ENCODE results near the gene KIAA1614. TPM values are rescaled to one million over a fixed set of nuclear protein-coding genes. Genes with fewer than 3 reads are reported as not detected.

The KIAA1614 gene
- total and polyA plus RNA-seq, 10 of the 15 experiments (the other 5 are each of a cell fraction or from before 2014, with no cell fraction given), result 0.03 to 1.0 (median 0.26) TPM; not detected in 1

DNA sequence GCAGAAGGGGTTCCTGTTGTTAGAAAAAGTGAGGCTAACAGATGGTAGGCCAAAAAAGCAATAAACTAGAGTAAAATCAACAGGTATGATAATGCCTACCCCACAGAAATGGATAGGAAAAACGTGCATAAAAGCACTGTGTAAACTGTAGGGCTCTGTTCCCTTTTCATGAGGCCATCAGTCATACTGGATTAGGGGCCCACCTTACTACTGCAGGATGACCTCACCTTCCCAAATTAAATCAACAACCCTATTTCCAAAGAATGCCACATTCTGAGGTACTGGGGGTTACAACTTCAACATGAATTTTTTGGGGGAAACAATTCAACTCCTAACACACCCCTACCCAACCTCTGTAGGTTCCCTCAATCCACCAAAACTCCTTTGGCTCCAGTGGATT, 54.9 kb downstream of the KIAA1614 start:
- intact Hi-C loops (cut with micrococcal nuclease; ENCODE audit: unreplicated experiment) (no loop called here), in situ Hi-C loops (cut with MboI) (no loop called here)
- ChIA-PET RAD21 (ENCODE audit: unreplicated experiment) (no interaction called here), CTCF (interaction anchor here (1.0 to 1.8 kb wide), 5 partner anchors 8 to 86 kb away, joined by 3 to 6 read pairs (median 5); no protein-coding TSS in a partner anchor), SMC1A (ENCODE audit: uncharacterized antibody, unreplicated experiment) (interaction anchor here (1.4 to 2.1 kb wide), 2 partner anchors 8 to 174 kb away, joined by 5 to 14 read pairs; no protein-coding TSS in a partner anchor), POLR2A (interaction anchor here (1.5 kb wide), 1 partner anchor 175 kb away, joined by 4 read pairs; no protein-coding TSS in a partner anchor)
- Histone ChIP-seq H3K27me3 (replicated peaks in 1 of 2; ENCODE audit: control insufficient read depth in 2 of 2, insufficient read depth in 2 of 2, low read length in 1 of 2) (no peaks in the 10 kb centered on the region), H3K4me1 (ENCODE audit: control insufficient read depth, insufficient read depth, low read length) (no peaks in the 10 kb centered on the region), H3K36me3 (ENCODE audit: control insufficient read depth in 2 of 2, insufficient read depth in 2 of 2, low read length in 1 of 2) (peaks cover 7 to 9% of the 10 kb centered on the region in 2 experiments; a peak in 3 of 4 replicates), H3K27ac (ENCODE audit: control insufficient read depth, insufficient read depth) (no peak overlapping the region), H3K4me3 (no peak overlapping the region), H3K79me2 (ENCODE audit: control insufficient read depth, insufficient read depth, low read length) (no peaks in the 10 kb centered on the region), H2AFZ (ENCODE audit: control insufficient read depth, low read depth, low read length) (no peak overlapping the region), H3K9ac (ENCODE audit: control insufficient read depth, insufficient read depth, low read length) (no peak overlapping the region), H3K9me3 (replicated peaks; ENCODE audit: control insufficient read depth, insufficient read depth, low read length) (no peaks in the 10 kb centered on the region), H3K4me2 (ENCODE audit: control insufficient read depth, insufficient read depth) (no peak overlapping the region), H4K20me1 (ENCODE audit: control insufficient read depth, insufficient read depth) (no peaks in the 10 kb centered on the region)
- WGBS (ENCODE audit: insufficient coverage, insufficient replicate concordance, low lambda C conversion rate, missing lambda C conversion rate), result 36% methylated on average over 1 of the region's 1 CpG
- no peak for DNase-seq (ENCODE audit: low read depth, low spot score)
- no TSS peak for BruUV-seq (replicated peaks)
- ATAC-seq, result no peak
- FAIRE-seq, result no peak
- TF ChIP-seq SIN3A (IDR thresholded peaks at IDR 0.05; ENCODE audit: low read depth, low read length) (no peak), YY1 (IDR thresholded peaks at IDR 0.05; ENCODE audit: low read depth, low read length) (no peak), EP300 (IDR thresholded peaks at IDR 0.05; ENCODE audit: borderline replicate concordance in 1 of 2, control insufficient read depth in 1 of 2, low read depth in 2 of 2, low read length in 2 of 2) (no peak), MEF2B (IDR thresholded peaks at IDR 0.05; ENCODE audit: partially characterized antibody, poor library complexity, severe bottlenecking) (no peak), IRF4 (IDR thresholded peaks at IDR 0.05; ENCODE audit: low read depth, low read length) (no peak), LARP7 (IDR thresholded peaks at IDR 0.05) (no peak), ZSCAN29 (IDR thresholded peaks at IDR 0.05) (no peak), TCF3 (IDR thresholded peaks at IDR 0.05; ENCODE audit: borderline replicate concordance, insufficient read depth, low read depth, low read length) (no peak), HDAC2 (IDR thresholded peaks at IDR 0.05) (no peak), TAF1 (IDR thresholded peaks at IDR 0.05; ENCODE audit: borderline replicate concordance, low read depth, low read length) (no peak), MTA2 (IDR thresholded peaks at IDR 0.05; ENCODE audit: low read depth) (no peak), CHD2 (IDR thresholded peaks at IDR 0.05; ENCODE audit: borderline replicate concordance, low read depth, low read length) (no peak), POLR2AphosphoS2 (IDR thresholded peaks at IDR 0.05; ENCODE audit: low read depth, low read length) (no peak), PML (IDR thresholded peaks at IDR 0.05; ENCODE audit: low read length) (no peak)
- TF ChIP-seq, protein P1, sequence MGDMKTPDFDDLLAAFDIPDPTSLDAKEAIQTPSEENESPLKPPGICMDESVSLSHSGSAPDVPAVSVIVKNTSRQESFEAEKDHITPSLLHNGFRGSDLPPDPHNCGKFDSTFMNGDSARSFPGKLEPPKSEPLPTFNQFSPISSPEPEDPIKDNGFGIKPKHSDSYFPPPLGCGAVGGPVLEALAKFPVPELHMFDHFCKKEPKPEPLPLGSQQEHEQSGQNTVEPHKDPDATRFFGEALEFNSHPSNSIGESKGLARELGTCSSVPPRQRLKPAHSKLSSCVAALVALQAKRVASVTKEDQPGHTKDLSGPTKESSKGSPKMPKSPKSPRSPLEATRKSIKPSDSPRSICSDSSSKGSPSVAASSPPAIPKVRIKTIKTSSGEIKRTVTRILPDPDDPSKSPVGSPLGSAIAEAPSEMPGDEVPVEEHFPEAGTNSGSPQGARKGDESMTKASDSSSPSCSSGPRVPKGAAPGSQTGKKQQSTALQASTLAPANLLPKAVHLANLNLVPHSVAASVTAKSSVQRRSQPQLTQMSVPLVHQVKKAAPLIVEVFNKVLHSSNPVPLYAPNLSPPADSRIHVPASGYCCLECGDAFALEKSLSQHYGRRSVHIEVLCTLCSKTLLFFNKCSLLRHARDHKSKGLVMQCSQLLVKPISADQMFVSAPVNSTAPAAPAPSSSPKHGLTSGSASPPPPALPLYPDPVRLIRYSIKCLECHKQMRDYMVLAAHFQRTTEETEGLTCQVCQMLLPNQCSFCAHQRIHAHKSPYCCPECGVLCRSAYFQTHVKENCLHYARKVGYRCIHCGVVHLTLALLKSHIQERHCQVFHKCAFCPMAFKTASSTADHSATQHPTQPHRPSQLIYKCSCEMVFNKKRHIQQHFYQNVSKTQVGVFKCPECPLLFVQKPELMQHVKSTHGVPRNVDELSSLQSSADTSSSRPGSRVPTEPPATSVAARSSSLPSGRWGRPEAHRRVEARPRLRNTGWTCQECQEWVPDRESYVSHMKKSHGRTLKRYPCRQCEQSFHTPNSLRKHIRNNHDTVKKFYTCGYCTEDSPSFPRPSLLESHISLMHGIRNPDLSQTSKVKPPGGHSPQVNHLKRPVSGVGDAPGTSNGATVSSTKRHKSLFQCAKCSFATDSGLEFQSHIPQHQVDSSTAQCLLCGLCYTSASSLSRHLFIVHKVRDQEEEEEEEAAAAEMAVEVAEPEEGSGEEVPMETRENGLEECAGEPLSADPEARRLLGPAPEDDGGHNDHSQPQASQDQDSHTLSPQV (IDR thresholded peaks at IDR 0.05), result no peak
- TF ChIP-seq, protein P2, sequence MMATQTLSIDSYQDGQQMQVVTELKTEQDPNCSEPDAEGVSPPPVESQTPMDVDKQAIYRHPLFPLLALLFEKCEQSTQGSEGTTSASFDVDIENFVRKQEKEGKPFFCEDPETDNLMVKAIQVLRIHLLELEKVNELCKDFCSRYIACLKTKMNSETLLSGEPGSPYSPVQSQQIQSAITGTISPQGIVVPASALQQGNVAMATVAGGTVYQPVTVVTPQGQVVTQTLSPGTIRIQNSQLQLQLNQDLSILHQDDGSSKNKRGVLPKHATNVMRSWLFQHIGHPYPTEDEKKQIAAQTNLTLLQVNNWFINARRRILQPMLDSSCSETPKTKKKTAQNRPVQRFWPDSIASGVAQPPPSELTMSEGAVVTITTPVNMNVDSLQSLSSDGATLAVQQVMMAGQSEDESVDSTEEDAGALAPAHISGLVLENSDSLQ (IDR thresholded peaks at IDR 0.05), result no peak
- TF ChIP-seq, protein P3, sequence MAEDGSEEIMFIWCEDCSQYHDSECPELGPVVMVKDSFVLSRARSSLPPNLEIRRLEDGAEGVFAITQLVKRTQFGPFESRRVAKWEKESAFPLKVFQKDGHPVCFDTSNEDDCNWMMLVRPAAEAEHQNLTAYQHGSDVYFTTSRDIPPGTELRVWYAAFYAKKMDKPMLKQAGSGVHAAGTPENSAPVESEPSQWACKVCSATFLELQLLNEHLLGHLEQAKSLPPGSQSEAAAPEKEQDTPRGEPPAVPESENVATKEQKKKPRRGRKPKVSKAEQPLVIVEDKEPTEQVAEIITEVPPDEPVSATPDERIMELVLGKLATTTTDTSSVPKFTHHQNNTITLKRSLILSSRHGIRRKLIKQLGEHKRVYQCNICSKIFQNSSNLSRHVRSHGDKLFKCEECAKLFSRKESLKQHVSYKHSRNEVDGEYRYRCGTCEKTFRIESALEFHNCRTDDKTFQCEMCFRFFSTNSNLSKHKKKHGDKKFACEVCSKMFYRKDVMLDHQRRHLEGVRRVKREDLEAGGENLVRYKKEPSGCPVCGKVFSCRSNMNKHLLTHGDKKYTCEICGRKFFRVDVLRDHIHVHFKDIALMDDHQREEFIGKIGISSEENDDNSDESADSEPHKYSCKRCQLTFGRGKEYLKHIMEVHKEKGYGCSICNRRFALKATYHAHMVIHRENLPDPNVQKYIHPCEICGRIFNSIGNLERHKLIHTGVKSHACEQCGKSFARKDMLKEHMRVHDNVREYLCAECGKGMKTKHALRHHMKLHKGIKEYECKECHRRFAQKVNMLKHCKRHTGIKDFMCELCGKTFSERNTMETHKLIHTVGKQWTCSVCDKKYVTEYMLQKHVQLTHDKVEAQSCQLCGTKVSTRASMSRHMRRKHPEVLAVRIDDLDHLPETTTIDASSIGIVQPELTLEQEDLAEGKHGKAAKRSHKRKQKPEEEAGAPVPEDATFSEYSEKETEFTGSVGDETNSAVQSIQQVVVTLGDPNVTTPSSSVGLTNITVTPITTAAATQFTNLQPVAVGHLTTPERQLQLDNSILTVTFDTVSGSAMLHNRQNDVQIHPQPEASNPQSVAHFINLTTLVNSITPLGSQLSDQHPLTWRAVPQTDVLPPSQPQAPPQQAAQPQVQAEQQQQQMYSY (CRISPR knock-in tag; IDR thresholded peaks at IDR 0.05), result no peak

All from GM12878 (cell line).